HG03457 (cell line): ENCODE measurements around the gene LRMDA.

Experiments
- ATAC-seq: cut with Tn5 transposase; IDR thresholded peaks from one replicate; pipeline ENCODE4 v1.9.1; 2021; ENCODE audit warnings: moderate number of reproducible peaks; ENCODE audit not compliant: unreplicated experiment

LRMDA gene

GRCh38 chr10:75929630-75930161, 498.3 kb downstream of the LRMDA start:
- no peak for ATAC-seq

DNA sequence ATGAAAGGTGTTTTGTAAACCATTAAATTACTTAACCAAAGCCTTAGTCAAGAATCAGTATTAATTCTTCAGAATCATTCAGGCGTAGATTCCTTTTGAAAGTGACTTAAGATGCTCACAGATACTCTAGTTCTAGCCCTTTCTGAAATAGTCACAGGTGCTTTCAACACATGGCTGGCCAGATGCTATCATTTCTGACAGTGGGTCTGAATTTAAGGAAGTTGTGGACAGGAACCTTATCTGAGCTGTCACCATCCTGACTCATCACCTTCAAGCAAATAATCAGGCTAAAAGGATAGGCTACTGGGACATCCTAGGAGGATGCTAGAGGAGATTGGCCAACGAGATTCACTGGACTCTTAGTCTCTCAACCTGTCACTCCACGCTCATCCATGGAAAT, 501.5 kb downstream of the LRMDA start:
- no peak for ATAC-seq

DNA sequence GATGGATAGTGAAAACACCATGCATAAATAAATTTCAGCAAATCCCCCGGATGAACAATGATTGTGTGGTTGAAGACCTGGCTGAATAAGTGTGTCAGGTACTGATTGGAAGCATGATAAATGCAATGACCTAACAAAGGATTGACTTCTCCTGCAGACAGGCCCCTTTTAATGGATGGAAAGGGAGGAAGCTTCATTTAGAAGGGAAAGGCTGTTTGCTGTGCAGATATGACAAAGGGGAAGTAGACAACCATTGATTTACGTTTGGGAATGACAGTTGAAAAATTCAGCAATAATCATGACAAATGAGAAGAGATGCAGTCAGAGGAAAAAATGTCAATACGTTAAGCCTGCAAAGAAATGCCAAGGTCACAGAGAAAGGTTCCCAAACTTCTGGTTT, 503.8 kb downstream of the LRMDA start:
- ATAC-seq, result no peak

GRCh38 chr10:75935650-75936400, 504.4 kb downstream of the LRMDA start:
- no peak for ATAC-seq

DNA sequence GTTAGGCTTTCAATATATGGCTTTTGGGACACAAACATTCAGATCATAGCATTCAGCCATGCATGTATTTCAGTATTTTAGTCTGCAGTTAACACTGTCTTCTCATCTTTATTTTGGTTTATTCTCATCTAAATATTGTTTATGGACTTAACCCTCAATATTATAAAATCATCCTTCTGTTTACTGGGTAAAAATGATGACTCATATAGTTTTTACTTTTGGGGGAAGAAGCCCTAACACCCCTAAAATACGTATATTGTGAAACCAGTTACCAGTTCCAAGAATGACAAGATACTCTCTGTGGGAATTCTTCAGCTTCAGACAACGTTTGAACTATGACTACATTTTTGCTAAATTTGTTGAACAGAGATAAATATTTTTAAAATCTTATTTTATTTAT, 505.4 kb downstream of the LRMDA start:
- no peak for ATAC-seq

DNA sequence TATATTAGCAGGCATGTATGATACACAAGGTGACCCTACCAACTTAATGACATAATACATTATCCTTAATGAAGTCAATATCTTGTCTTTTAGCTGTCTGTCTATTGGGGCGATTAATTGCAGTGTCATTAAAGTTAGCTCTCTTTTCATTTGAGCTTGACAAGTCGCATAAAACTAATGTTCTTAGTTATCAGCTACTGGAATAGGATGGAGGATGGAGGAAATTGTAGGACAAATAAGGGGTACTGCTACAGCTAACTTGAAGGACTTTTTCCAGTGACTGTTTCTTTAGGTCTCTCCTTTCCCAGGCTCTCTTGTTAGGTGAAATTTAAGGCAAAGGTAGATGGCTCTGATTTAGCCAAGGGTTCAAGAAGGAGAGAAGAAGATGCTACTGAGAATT, 506.4 kb downstream of the LRMDA start:
- no peak for ATAC-seq

DNA sequence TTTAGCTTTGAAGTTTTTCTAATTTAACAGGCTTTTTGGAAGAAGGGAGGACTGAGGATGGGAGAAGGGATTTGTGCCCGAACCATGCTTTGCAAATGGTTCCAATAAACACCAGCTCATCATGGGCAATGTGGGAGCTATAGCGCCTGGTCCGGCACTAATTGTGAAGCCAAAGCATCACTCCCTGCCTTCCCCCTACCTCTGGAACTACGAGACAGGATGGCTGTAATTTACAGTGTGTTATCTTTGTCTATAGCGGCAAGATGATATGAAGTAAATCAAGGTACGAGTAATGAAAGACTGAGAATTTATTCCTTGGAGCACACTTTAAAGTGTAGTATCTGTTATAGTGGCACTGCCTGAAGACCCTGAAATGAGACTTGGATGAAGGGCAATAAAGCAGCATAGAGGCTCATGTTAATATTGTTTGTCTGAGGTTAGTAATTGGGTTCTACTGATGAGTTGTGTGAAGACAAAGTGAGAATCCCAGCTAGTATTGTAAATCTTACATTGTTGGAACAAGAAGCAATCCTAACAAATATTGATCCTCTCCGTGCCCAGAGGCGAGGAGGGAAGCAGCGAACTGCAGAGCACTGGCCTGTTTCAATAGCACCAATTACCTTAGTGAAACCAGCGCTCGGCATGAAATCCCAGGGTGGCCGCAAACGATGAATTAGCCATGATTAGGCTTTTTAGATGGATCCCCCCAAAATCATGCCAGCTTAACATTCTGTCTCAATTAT, 507.1 kb downstream of the LRMDA start:
- ATAC-seq, result no peak

GRCh38 chr10:75939541-75939940, 508.1 kb downstream of the LRMDA start:
- ATAC-seq, result no peak

GRCh38 chr10:75940742-75941141, 509.3 kb downstream of the LRMDA start:
- no peak for ATAC-seq

GRCh38 chr10:75941223-75941801, 509.9 kb downstream of the LRMDA start:
- ATAC-seq, result no peak

DNA sequence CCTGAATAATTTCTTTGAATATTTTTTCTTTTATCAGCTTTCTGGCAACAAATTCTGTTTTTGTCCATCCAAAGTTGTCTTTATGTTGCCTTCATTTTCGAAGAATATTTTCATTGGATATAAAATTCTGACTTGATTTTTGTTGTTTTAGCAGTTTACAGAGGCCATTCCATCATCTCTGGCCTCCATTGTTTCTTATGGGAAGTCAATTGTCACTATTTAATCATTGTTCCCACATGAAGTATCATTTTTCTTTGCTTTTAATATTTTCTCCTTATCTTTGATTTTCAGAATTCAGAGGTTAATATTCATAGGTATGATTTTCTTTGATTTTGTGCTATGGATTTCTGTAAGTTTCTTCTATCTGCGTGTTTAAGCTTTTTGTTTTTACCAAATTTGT, 512.6 kb downstream of the LRMDA start:
- ATAC-seq, result no peak

- no peak for ATAC-seq
These were observed 517.2 kb downstream of the LRMDA start for GRCh38 chr10:75948583-75948982.

- no peak for ATAC-seq
These were observed 518.9 kb downstream of the LRMDA start for GRCh38 chr10:75950307-75950706.

DNA sequence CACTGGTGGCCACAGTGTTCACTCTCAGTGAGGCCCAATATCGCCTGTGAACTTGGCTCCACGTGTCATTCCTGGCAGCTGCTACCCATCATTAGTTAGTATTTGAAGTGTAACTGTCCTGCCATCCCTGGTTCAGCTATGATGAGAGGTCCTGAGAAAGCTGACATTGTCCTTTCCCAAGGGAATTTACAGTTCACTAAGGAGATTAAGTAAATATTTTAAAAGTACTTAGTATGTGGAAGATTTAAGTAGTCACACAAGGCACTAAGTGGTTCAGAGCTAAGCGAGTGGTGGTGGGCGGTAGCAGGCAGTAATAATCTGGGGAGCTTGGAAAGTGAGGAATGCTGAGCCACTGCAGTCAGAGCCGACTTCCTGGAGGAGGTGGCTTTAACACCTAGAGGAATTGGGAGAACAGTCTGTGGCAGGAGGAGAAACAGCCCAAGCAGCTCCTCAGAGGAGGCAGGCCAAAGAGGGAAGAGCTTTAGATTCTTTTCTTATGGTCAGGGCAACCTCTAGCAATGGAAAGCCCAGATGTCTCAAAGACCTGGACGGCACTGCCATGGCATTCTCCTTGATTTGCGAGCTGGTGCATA, 519.7 kb downstream of the LRMDA start:
- ATAC-seq, result no peak

DNA sequence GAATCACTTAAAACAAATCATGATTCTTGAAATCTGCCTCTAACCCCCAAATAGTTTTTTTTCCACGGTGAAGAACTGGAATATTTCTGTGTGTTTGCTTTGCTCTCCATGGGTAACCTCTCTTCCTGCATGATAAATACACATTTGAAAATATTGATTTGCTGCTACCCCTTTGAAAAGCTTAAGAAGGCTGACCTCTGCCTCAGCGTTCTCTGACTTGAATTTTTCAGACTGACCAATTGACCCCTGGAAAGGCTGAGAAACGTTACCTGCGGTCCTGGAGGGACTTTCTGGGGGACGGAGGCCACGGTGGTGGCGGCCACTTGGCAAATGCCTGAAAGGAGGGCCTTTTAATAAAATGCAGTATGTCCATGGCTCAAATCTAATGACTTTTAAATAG, 520.2 kb downstream of the LRMDA start:
- ATAC-seq, result no peak

- no peak for ATAC-seq
These were observed 520.7 kb downstream of the LRMDA start for GRCh38 chr10:75952093-75952492.

- no peak for ATAC-seq
These were observed 523.1 kb downstream of the LRMDA start for GRCh38 chr10:75954486-75954885.

DNA sequence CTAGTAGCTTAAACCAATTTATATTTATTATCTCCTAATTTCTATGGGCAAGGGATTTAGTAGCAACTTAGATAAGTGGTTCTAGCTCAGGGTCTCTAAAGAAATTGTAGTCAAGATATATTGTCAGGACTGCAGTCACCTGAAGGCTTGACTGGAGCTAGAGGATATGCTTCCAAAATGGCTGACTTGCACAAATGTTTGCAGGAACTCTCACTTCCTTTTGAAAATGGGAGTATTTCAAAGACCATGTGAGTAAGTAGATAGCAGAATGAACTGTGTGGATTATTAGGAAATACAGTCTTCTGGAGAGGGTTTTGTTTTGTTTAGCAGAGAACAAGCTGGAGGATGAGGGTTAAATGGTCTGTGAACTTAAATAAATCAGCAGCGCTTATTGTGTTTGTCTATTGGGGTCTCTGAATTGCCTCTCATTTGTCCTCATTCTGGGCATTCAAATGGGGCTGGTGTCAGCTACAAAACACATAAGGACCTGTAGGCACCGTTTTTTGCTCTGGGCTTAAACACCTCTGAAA, 524.6 kb downstream of the LRMDA start:
- ATAC-seq, result no peak

GRCh38 chr10:75956624-75957023, 525.2 kb downstream of the LRMDA start:
- ATAC-seq, result no peak

GRCh38 chr10:75957314-75958120, 526.1 kb downstream of the LRMDA start:
- ATAC-seq, result no peak
